SK-N-SH (cell line): ENCODE results near the gene NOX5.

Source experiments
- CHD2 ChIP-seq: fragments of 150-350 bp; IDR thresholded peaks from 2 replicates; pipeline ENCODE4 v1.6.1; 2018; ENCODE audit warnings: low read length; ENCODE audit not compliant: partially characterized antibody
- CTCF ChIP-seq: fragments of 200-600 bp; sonication (generic); IDR thresholded peaks from 2 replicates; pipeline ENCODE4 v1.6.1; 2017; ENCODE audit warnings: antibody characterized with exemption, mild to moderate bottlenecking, moderate library complexity
- EP300 ChIP-seq, 2 experiments: IDR thresholded peaks; 2 replicates each; pipeline versions ENCODE4 v1.4.0 to v1.6.1; 2012; ENCODE audit warnings: borderline replicate concordance in 1 of 2, low read depth in 1 of 2, low read length in 1 of 2
- EZH2phosphoT487 ChIP-seq: fragments of 200-600 bp; sonication (generic); IDR thresholded peaks from 2 replicates; pipeline ENCODE4 v1.6.1; 2017; ENCODE audit warnings: low read depth, mixed run types, mild to moderate bottlenecking, antibody characterized with exemption, moderate library complexity, borderline replicate concordance
- GABPA ChIP-seq: IDR thresholded peaks from 2 replicates; pipeline ENCODE4 v1.4.0; 2012; ENCODE audit warnings: low read depth, mild to moderate bottlenecking
- JUND ChIP-seq: IDR thresholded peaks from 2 replicates; pipeline ENCODE4 v1.4.0; 2012
- MAX ChIP-seq: IDR thresholded peaks from 2 replicates; pipeline ENCODE4 v1.4.0; 2012; ENCODE audit warnings: low read depth
- POLR2AphosphoS5 ChIP-seq: IDR thresholded peaks from 2 replicates; pipeline ENCODE4 v1.6.1; 2012; ENCODE audit warnings: low read depth, low read length
- RAD21 ChIP-seq: IDR thresholded peaks from 2 replicates; pipeline ENCODE4 v1.6.1; 2012; ENCODE audit warnings: mild to moderate bottlenecking, low read length
- RFX5 ChIP-seq: IDR thresholded peaks from 2 replicates; pipeline ENCODE4 v1.6.1; 2012; ENCODE audit warnings: mild to moderate bottlenecking, improper control_type of control experiment, low read length
- TAF1 ChIP-seq: IDR thresholded peaks from 2 replicates; pipeline ENCODE4 v1.6.1; 2012; ENCODE audit warnings: low read depth, mild to moderate bottlenecking, low read length, moderate library complexity, borderline replicate concordance
- TEAD4 ChIP-seq: IDR thresholded peaks from 2 replicates; pipeline ENCODE4 v1.4.0; 2012; ENCODE audit warnings: mild to moderate bottlenecking, borderline replicate concordance; ENCODE audit not compliant: insufficient read depth
- ZBTB33 ChIP-seq: IDR thresholded peaks from 2 replicates; pipeline ENCODE4 v1.4.0; 2012; ENCODE audit warnings: low read depth, borderline replicate concordance

GRCh38 chr15:68979816-68980215 lies 34.7 kb upstream of the NOX5 start:
- no peak for TF ChIP-seq CTCF
- no peak for TF ChIP-seq EZH2phosphoT487
- no peak for TF ChIP-seq TAF1
- no peak for TF ChIP-seq GABPA
- no peak for TF ChIP-seq ZBTB33
- TF ChIP-seq POLR2AphosphoS5: no peak
- no peak for TF ChIP-seq RAD21
- TF ChIP-seq TEAD4: no peak
- TF ChIP-seq EP300 (IDR thresholded peaks at IDR 0.05; ENCODE audit: borderline replicate concordance in 1 of 2, low read depth in 1 of 2, low read length in 1 of 2): no peak
- TF ChIP-seq CHD2: no peak
- no peak for TF ChIP-seq JUND
- TF ChIP-seq RFX5: no peak
- no peak for TF ChIP-seq MAX
